Measurements from ENCODE around the gene KRTAP2-2.
"Not testable (repeated sequence)": the region's sequence is repeated elsewhere in the genome, so short reads cannot be mapped to it uniquely, and the experiment has no call there.

Gene KRTAP2-2

GRCh38 chr17:41055130-41055529 is at the start of gene KRTAP2-2:
Gene KRTAP2-2, minus strand, starts transcription at chr17:41055230. Its CDS starts 19 bp downstream, at chr17:41055211.
- not testable (repeated sequence) for DNase-seq (ENCODE audit: low read depth)

GRCh38 chr17:41104386-41105038 is 49.5 kb upstream of the KRTAP2-2 start:
- not testable (repeated sequence) for DNase-seq (ENCODE audit: low read depth)

- DNase-seq (ENCODE audit: low read depth), result no peak
Measured at GRCh38 chr17:41103896-41104295, 48.9 kb upstream of the KRTAP2-2 start.

GRCh38 chr17:41101586-41102259 is 46.7 kb upstream of the KRTAP2-2 start, which contains the start of gene KRTAP4-16:
Gene KRTAP4-16, minus strand, starts transcription at chr17:41102209. Its CDS starts 0 bp downstream, at chr17:41102209.
- DNase-seq (ENCODE audit: low read depth), result no peak

- DNase-seq (ENCODE audit: low read depth), result not testable (repeated sequence)
Measured at GRCh38 chr17:41099682-41100480, 44.9 kb upstream of the KRTAP2-2 start.

- DNase-seq (ENCODE audit: low read depth), result no peak
Measured at GRCh38 chr17:41098481-41098880, 43.5 kb upstream of the KRTAP2-2 start.

- DNase-seq (ENCODE audit: low read depth), result no peak
Measured at GRCh38 chr17:41098042-41098441, 43.0 kb upstream of the KRTAP2-2 start, which contains the start of gene KRTAP4-8. Gene KRTAP4-8, minus strand, starts transcription at chr17:41098142. Its CDS starts 58 bp downstream, at chr17:41098084.

- DNase-seq (ENCODE audit: low read depth), result no peak
Measured at GRCh38 chr17:41096055-41096454, 41.0 kb upstream of the KRTAP2-2 start.

GRCh38 chr17:41088760-41089352 is 33.8 kb upstream of the KRTAP2-2 start:
- not testable (repeated sequence) for DNase-seq (ENCODE audit: low read depth)

- not testable (repeated sequence) for DNase-seq (ENCODE audit: low read depth)
Measured at GRCh38 chr17:41084100-41084856, 29.2 kb upstream of the KRTAP2-2 start, which contains the start of gene KRTAP4-7. Gene KRTAP4-7, plus strand, starts transcription at chr17:41084150. Its CDS starts 57 bp downstream, at chr17:41084207.

GRCh38 chr17:41083427-41083826 is 28.4 kb upstream of the KRTAP2-2 start:
- not testable (repeated sequence) for DNase-seq (ENCODE audit: low read depth)

GRCh38 chr17:41082626-41083025 is 27.6 kb upstream of the KRTAP2-2 start:
- DNase-seq (ENCODE audit: low read depth), result no peak

- no peak for DNase-seq (ENCODE audit: low read depth)
Measured at GRCh38 chr17:41076788-41077187, 21.8 kb upstream of the KRTAP2-2 start.

GRCh38 chr17:41073676-41074075 is 18.6 kb upstream of the KRTAP2-2 start:
- DNase-seq (ENCODE audit: low read depth), result no peak

- no peak for DNase-seq (ENCODE audit: low read depth)
Measured at GRCh38 chr17:41071606-41072360, 16.8 kb upstream of the KRTAP2-2 start.

GRCh38 chr17:41069031-41069430 is 14.0 kb upstream of the KRTAP2-2 start:
- DNase-seq (ENCODE audit: low read depth), result no peak

- DNase-seq (ENCODE audit: low read depth), result no peak
Measured at GRCh38 chr17:41067281-41067680, 12.3 kb upstream of the KRTAP2-2 start.

- no peak for DNase-seq (ENCODE audit: low read depth)
Measured at GRCh38 chr17:41065829-41066624, 11.0 kb upstream of the KRTAP2-2 start, which contains the start of gene KRTAP2-4. Gene KRTAP2-4, minus strand, starts transcription at chr17:41065879. Its CDS starts 34 bp downstream, at chr17:41065845.

GRCh38 chr17:41065016-41065689 is 10.1 kb upstream of the KRTAP2-2 start:
- not testable (repeated sequence) for DNase-seq (ENCODE audit: low read depth)
